Measurements from ENCODE around the gene P3H3.

DNA sequence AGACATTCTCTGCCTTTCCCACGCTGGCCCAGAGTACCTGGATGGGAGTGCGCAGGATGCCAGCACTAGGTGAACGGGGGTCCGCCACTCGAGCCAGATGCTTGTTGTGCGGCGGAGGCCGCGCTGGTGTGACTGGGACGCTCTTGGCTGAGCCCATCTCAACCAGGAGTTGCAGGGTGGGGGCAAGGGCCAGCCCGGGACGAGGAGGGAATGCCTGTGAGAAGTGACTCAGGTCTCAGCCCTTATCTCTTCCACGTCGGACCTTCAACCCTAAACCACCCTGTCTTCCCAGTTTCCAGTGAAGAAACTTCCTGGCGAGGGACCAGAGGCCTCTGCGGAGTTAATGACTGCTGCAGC is 22.6 kb downstream of the P3H3 start:
- TF ChIP-seq POLR2AphosphoS5 (IDR thresholded peaks at IDR 0.05; ENCODE audit: low read depth, low read length) (no peak), TAF1 (IDR thresholded peaks at IDR 0.05; ENCODE audit: borderline replicate concordance, insufficient read depth, low read length) (no peak), SIN3A (IDR thresholded peaks at IDR 0.05; ENCODE audit: borderline replicate concordance, insufficient read depth, low read length) (no peak), FOXP2 (optimal IDR thresholded peaks at IDR 0.05; ENCODE audit: borderline replicate concordance, extremely low read depth, extremely low read length, insufficient read depth) (no peak)
- TF ChIP-seq, protein P1, sequence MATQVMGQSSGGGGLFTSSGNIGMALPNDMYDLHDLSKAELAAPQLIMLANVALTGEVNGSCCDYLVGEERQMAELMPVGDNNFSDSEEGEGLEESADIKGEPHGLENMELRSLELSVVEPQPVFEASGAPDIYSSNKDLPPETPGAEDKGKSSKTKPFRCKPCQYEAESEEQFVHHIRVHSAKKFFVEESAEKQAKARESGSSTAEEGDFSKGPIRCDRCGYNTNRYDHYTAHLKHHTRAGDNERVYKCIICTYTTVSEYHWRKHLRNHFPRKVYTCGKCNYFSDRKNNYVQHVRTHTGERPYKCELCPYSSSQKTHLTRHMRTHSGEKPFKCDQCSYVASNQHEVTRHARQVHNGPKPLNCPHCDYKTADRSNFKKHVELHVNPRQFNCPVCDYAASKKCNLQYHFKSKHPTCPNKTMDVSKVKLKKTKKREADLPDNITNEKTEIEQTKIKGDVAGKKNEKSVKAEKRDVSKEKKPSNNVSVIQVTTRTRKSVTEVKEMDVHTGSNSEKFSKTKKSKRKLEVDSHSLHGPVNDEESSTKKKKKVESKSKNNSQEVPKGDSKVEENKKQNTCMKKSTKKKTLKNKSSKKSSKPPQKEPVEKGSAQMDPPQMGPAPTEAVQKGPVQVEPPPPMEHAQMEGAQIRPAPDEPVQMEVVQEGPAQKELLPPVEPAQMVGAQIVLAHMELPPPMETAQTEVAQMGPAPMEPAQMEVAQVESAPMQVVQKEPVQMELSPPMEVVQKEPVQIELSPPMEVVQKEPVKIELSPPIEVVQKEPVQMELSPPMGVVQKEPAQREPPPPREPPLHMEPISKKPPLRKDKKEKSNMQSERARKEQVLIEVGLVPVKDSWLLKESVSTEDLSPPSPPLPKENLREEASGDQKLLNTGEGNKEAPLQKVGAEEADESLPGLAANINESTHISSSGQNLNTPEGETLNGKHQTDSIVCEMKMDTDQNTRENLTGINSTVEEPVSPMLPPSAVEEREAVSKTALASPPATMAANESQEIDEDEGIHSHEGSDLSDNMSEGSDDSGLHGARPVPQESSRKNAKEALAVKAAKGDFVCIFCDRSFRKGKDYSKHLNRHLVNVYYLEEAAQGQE (IDR thresholded peaks at IDR 0.05; ENCODE audit: insufficient read depth in 1 of 2, low read depth in 2 of 2, low read length in 2 of 2): no peak
